HG02588 (cell line): ENCODE results near the gene ADIRF.
"Not testable (repeated sequence)": the region's sequence is repeated elsewhere in the genome, so short reads cannot be mapped to it uniquely, and the experiment has no call there.

Experiments used
- ATAC-seq: cut with Tn5 transposase; IDR thresholded peaks from one replicate; pipeline ENCODE4 v1.9.1; 2021; ENCODE audit warnings: mild to moderate bottlenecking, moderate library complexity; ENCODE audit not compliant: unreplicated experiment

Gene ADIRF

DNA sequence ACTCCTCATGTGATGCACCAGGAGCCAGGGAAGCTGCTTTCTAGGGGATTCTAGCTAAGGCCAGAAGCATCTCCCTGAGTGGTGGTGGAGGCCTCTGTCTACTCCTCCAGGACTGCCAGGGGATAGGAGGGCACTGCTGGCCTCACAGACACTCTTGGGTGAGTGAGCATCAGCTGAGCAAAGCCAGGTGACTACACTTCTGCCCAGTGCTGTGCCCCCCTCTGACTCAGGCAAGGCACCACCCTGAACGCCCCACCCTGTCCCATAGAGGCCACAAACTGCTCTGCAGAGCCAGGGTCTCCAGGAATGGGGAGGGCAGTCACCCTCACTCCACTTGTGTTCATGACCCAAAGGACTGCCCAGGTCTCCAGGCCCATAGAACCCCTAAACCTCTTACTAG is 51.2 kb downstream of the ADIRF start:
- ATAC-seq = not testable (repeated sequence)

DNA sequence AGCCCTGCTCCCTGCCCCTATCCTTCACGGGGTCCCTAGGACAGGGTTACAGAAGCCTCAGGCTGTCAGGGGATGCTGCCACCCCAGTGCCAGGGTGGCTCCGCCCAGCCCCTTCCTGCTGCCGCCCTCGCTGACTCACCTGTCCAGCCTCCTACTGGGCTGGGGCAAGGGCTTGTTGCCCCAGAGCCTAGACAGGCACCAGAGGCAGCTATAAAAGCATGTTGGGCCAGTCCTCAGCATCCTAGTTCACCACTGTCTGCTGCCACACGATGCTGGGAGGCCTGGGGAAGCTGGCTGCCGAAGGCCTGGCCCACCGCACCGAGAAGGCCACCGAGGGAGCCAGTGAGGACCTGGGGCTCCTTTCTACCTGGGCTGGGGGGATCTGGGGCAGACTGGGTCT is 51.8 kb downstream of the ADIRF start, which contains the start of gene FAM25A:
Gene FAM25A (plus strand): TSS at position 239 of the 400 bp plus-strand sequence. CDS start 31 bp downstream, at position 270.
- not testable (repeated sequence) for ATAC-seq
